GM10248 (cell line): ENCODE measurements around the gene ERVK3-1.

Experiments
- CTCF ChIA-PET: fragments of 300-600 bp; sonication (Branson Sonifier 250); formaldehyde crosslinking; extraction: SDS; loops from one replicate; lab custom pipeline; 2021; ENCODE audit warnings: antibody characterized with exemption; lab: Yijun Ruan, JAX
- POLR2A ChIA-PET: fragments of 350-650 bp; sonication (Branson Sonifier 250); formaldehyde crosslinking; extraction: SDS; loops from one replicate; lab custom pipeline; 2020; ENCODE audit warnings: antibody characterized with exemption; lab: Yijun Ruan, JAX
- DNase-seq: peaks from one replicate; pipeline ENCODE4 v3.0.0; 2012; ENCODE audit errors: extremely low spot score
- TF ChIP-seq, protein P1 (sequence below): IDR thresholded peaks from 2 replicates; pipeline ENCODE4 v1.5.1; 2012; ENCODE audit warnings: mild to moderate bottlenecking, low read depth; ENCODE audit errors: extremely low read depth, missing control alignments, control extremely low read depth

Gene ERVK3-1

GRCh38 chr19:58335630-58336029 is 30.5 kb downstream of the ERVK3-1 start:
- TF ChIP-seq, protein P1, sequence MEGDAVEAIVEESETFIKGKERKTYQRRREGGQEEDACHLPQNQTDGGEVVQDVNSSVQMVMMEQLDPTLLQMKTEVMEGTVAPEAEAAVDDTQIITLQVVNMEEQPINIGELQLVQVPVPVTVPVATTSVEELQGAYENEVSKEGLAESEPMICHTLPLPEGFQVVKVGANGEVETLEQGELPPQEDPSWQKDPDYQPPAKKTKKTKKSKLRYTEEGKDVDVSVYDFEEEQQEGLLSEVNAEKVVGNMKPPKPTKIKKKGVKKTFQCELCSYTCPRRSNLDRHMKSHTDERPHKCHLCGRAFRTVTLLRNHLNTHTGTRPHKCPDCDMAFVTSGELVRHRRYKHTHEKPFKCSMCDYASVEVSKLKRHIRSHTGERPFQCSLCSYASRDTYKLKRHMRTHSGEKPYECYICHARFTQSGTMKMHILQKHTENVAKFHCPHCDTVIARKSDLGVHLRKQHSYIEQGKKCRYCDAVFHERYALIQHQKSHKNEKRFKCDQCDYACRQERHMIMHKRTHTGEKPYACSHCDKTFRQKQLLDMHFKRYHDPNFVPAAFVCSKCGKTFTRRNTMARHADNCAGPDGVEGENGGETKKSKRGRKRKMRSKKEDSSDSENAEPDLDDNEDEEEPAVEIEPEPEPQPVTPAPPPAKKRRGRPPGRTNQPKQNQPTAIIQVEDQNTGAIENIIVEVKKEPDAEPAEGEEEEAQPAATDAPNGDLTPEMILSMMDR = no peak
- ChIA-PET POLR2A (no interaction called here), CTCF (interaction anchor here (1.1 to 1.7 kb wide), 3 partner anchors 10 to 183 kb away, joined by 3 to 4 read pairs (median 3); no protein-coding TSS in a partner anchor)
- DNase-seq = no peak

GRCh38 chr19:58336216-58336615 is 31.0 kb downstream of the ERVK3-1 start:
- TF ChIP-seq, protein P1 = no peak
- CTCF ChIA-PET = interaction anchor here (1.0 to 1.2 kb wide), 3 partner anchors 9 to 26 kb away, joined by 3 to 4 read pairs (median 3); no protein-coding TSS in a partner anchor
- POLR2A ChIA-PET = no interaction called here
- no peak for DNase-seq

GRCh38 chr19:58336820-58337219 is 31.6 kb downstream of the ERVK3-1 start:
- ChIA-PET POLR2A (no interaction called here), CTCF (interaction anchor here (1.0 to 1.1 kb wide), 2 partner anchors 9 to 11 kb away, joined by 3 to 4 read pairs; no protein-coding TSS in a partner anchor)
- no peak for DNase-seq
- TF ChIP-seq, protein P1 = no peak

- TF ChIP-seq, protein P1 = no peak
- POLR2A ChIA-PET = no interaction called here
These were observed 33.2 kb downstream of the ERVK3-1 start for GRCh38 chr19:58338336-58338735.

DNA sequence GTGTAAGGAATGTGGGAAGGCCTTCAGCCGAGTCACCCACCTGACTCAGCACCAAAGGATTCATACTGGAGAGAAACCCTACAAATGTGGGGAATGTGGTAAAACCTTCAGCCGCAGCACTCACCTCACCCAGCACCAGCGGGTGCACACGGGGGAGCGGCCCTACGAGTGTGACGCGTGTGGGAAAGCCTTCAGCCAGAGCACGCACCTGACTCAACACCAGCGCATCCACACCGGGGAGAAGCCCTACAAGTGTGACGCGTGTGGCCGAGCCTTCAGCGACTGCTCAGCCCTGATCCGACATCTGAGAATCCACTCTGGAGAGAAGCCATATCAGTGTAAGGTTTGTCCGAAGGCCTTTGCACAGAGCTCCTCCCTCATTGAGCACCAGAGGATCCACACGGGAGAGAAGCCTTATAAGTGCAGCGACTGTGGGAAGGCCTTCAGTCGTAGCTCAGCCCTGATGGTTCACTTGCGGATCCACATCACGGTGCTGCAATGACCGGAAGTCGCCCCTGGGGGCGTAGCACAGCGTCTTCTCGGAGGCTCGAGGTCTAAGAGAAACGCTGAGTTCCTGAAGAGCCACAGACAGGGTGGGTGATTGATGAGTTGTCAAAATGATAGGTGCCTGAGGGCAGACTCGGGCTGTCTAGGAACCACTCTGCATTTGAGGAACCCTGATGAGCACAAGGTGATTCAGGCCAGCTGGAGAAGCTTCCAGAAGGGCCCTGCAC is 33.8 kb downstream of the ERVK3-1 start:
- TF ChIP-seq, protein P1 = no peak
- POLR2A ChIA-PET = no interaction called here
- DNase-seq = no peak
- CTCF ChIA-PET = interaction anchor here (1.3 to 1.8 kb wide), 2 partner anchors 9 to 175 kb away, joined by 4 read pairs; no protein-coding TSS in a partner anchor

More at GRCh38 chr19:58338336-58338735, 33.2 kb downstream of the ERVK3-1 start:
- no peak for DNase-seq
- CTCF ChIA-PET = interaction anchor here (1.8 kb wide), 1 partner anchor 176 kb away, joined by 4 read pairs; no protein-coding TSS in a partner anchor

- ChIA-PET POLR2A (no interaction called here), CTCF (interaction anchor here (0.9 to 3.8 kb wide), 4 partner anchors 9 to 174 kb away, joined by 3 to 14 read pairs (median 8); partner anchors contain the start of genes ZBTB45 and ZNF497)
- TF ChIP-seq, protein P1 = no peak
- DNase-seq = no peak
These were observed 40.4 kb downstream of the ERVK3-1 start for GRCh38 chr19:58345558-58345957.
